ENCODE data around the gene MYEOV. TPM values are rescaled to one million over a fixed set of nuclear protein-coding genes. Genes with fewer than 3 reads are reported as not detected.

Gene MYEOV
- total RNA-seq, 4 donors from 2014 or later = not detected

DNA sequence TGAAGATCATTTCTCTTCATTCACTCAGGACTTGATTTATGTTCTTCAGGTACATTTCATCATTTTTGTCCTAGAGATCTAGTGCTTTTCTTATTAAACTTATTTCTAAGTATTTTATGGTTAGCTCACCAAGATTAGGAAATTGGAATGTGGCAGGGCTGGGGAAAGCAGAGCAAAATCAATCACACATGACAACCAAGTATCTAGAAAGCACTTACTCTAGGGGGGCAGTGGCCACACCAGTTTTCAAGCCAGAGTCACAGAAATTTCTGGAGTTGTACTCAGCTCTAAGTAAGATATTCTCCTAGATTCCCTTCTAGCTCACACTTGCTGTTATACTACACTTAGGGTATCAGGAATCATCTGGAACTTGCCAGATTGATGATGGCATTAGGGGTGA, 33.3 kb upstream of the MYEOV start:
- H3K4me3 ChIP-seq = no peak overlapping the region
- ATAC-seq = no peak
- H3K9me3 ChIP-seq = peaks cover 0 to 9% (median 0%) of the 10 kb centered on the region in 3 donors
- no peaks in the 10 kb centered on the region for H3K36me3 ChIP-seq
- no peak overlapping the region for H3K27ac ChIP-seq
- H3K4me1 ChIP-seq = no peaks in the 10 kb centered on the region
- peaks cover 5% of the 10 kb centered on the region for H3K27me3 ChIP-seq
- TF ChIP-seq CTCF (IDR thresholded peaks at IDR 0.05) (no peak), POLR2AphosphoS5 (IDR thresholded peaks at IDR 0.05) (no peak), POLR2A (IDR thresholded peaks at IDR 0.05) (no peak), EP300 (IDR thresholded peaks at IDR 0.05) (no peak)

DNA sequence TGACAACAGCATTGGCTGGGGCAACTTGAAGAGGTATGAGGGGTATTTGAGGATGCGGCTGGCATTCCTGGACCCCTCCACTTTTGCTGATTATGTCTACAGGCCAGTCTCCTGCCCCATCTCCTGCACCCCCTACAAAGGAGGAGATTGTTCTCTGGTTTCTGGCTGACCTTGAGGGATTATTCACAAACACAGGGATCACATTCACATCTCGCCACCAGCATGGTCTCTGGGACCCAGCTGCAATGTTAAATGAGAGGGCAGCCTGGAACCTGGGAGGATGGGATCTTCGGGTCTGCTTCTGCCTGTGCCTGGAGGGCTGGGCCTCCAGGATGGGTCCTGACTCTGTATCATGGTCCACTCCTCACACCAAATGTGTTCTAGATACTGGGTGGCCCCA, 32.8 kb upstream of the MYEOV start:
- Histone ChIP-seq H3K9me3 (peaks cover 0 to 9% (median 0%) of the 10 kb centered on the region in 3 donors), H3K4me1 (no peaks in the 10 kb centered on the region), H3K4me3 (no peak overlapping the region), H3K27me3 (peaks cover 10% of the 10 kb centered on the region), H3K27ac (no peak overlapping the region), H3K36me3 (no peaks in the 10 kb centered on the region)
- ATAC-seq = no peak
- TF ChIP-seq POLR2AphosphoS5 (IDR thresholded peaks at IDR 0.05) (no peak), POLR2A (IDR thresholded peaks at IDR 0.05) (no peak), EP300 (IDR thresholded peaks at IDR 0.05) (no peak), CTCF (IDR thresholded peaks at IDR 0.05) (no peak)
- 90 to 100% methylated on average over 1 to 2 of the region's 3 CpGs for WGBS, 2 donors (ENCODE audit: low coverage in 1 of 2)

- no peaks in the 10 kb centered on the region for H3K36me3 ChIP-seq
- peaks cover 16% of the 10 kb centered on the region for H3K27me3 ChIP-seq
- no peak for ATAC-seq
- no peak overlapping the region for H3K27ac ChIP-seq
- H3K9me3 ChIP-seq = peaks cover 0 to 9% (median 0%) of the 10 kb centered on the region in 3 donors
- peaks cover 0 to 8% (median 0%) of the 10 kb centered on the region in 3 donors for H3K4me1 ChIP-seq
- no peak overlapping the region for H3K4me3 ChIP-seq
- WGBS, 2 donors (ENCODE audit: low coverage in 1 of 2) = 69 to 81% methylated on average over 6 to 7 of the region's 8 CpGs
- TF ChIP-seq POLR2A (IDR thresholded peaks at IDR 0.05) (no peak), POLR2AphosphoS5 (IDR thresholded peaks at IDR 0.05) (no peak), CTCF (IDR thresholded peaks at IDR 0.05) (no peak), EP300 (IDR thresholded peaks at IDR 0.05) (no peak)
Measured at GRCh38 chr11:69262918-69263735, 30.8 kb upstream of the MYEOV start.

- peaks cover 16% of the 10 kb centered on the region for H3K27me3 ChIP-seq
- no peak for TF ChIP-seq EP300 (IDR thresholded peaks at IDR 0.05)
- TF ChIP-seq CTCF (IDR thresholded peaks at IDR 0.05) = no peak
- no peak for TF ChIP-seq POLR2AphosphoS5 (IDR thresholded peaks at IDR 0.05)
- no peak for TF ChIP-seq POLR2A (IDR thresholded peaks at IDR 0.05)
- H3K4me3 ChIP-seq = no peak overlapping the region
- peaks cover 0 to 8% (median 0%) of the 10 kb centered on the region in 3 donors for H3K4me1 ChIP-seq
- ATAC-seq = no peak
- H3K9me3 ChIP-seq = peaks cover 0 to 9% (median 0%) of the 10 kb centered on the region in 3 donors
- WGBS, 2 donors (ENCODE audit: low coverage in 1 of 2) = no CpG with 5 or more reads among the region's 3 CpGs
- H3K27ac ChIP-seq = no peak overlapping the region
- no peaks in the 10 kb centered on the region for H3K36me3 ChIP-seq
Measured at GRCh38 chr11:69263736-69264052, 30.3 kb upstream of the MYEOV start.

DNA sequence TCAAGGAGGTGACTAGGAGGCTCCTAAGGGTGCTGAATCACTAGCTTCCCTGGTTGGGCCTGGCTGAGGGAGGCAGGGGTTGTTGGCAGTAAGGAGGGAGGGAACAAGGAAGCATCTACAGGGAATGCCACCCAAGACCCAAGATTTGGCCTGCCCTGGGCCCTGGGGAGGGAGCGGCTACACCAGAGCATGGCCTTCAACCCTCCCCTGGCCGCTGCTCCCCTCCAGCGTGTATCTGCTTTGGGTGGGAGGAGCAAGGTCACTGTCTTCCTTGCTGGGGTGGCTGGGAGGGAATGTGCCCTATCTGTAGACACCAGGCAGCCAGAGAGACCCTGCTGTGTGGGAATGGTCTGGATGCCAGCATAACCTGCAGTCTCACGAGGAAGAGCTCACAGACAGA, 29.5 kb upstream of the MYEOV start:
- H3K36me3 ChIP-seq = no peaks in the 10 kb centered on the region
- H3K27me3 ChIP-seq = peaks cover 16% of the 10 kb centered on the region
- no peak overlapping the region for H3K4me3 ChIP-seq
- peaks cover 0 to 8% (median 0%) of the 10 kb centered on the region in 3 donors for H3K4me1 ChIP-seq
- no peak for ATAC-seq
- peaks cover 0 to 9% (median 0%) of the 10 kb centered on the region in 3 donors for H3K9me3 ChIP-seq
- TF ChIP-seq CTCF (IDR thresholded peaks at IDR 0.05) (no peak), POLR2AphosphoS5 (IDR thresholded peaks at IDR 0.05) (no peak), POLR2A (IDR thresholded peaks at IDR 0.05) (no peak), EP300 (IDR thresholded peaks at IDR 0.05) (no peak)
- 100% methylated on average over 1 of the region's 4 CpGs; no CpG with 5 or more reads in 1 of the 2 donors for WGBS, 2 donors (ENCODE audit: low coverage in 1 of 2)
- H3K27ac ChIP-seq = no peak overlapping the region
